ENCODE results near the gene LYZL4.

DNA sequence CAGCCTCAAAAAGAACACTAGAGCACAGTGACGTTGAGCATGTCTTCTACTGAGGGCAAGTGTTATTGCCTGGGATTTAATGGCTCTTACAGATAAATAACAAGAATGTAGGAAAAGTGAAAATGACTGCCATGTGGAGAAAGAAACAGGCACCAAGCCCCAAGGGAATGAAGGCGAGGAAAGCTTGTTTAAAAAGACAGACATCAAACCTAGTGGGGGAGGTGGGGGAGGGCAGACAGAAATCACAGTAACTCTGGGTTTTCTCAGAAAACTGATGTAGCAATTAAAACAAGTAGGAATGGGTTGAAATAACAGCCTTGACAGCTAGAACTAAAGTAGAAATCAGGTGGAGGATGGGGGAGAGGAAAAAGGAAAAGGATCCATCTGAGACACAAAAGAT, 18.4 kb upstream of the LYZL4 start:
- TF ChIP-seq ZNF274 (CRISPR knock-in tag; IDR thresholded peaks at IDR 0.05): no peak
- TF ChIP-seq, protein P1, sequence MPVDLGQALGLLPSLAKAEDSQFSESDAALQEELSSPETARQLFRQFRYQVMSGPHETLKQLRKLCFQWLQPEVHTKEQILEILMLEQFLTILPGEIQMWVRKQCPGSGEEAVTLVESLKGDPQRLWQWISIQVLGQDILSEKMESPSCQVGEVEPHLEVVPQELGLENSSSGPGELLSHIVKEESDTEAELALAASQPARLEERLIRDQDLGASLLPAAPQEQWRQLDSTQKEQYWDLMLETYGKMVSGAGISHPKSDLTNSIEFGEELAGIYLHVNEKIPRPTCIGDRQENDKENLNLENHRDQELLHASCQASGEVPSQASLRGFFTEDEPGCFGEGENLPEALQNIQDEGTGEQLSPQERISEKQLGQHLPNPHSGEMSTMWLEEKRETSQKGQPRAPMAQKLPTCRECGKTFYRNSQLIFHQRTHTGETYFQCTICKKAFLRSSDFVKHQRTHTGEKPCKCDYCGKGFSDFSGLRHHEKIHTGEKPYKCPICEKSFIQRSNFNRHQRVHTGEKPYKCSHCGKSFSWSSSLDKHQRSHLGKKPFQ (CRISPR knock-in tag; IDR thresholded peaks at IDR 0.05; ENCODE audit: insufficient replicate concordance): no peak
- TF ChIP-seq, protein P2, sequence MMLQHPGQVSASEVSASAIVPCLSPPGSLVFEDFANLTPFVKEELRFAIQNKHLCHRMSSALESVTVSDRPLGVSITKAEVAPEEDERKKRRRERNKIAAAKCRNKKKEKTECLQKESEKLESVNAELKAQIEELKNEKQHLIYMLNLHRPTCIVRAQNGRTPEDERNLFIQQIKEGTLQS (CRISPR knock-in tag; IDR thresholded peaks at IDR 0.05): no peak
- TF ChIP-seq SMAD1 (CRISPR knock-in tag; IDR thresholded peaks at IDR 0.05; ENCODE audit: borderline replicate concordance, low read depth): no peak
- TF ChIP-seq TBL1XR1 (IDR thresholded peaks at IDR 0.05; ENCODE audit: borderline replicate concordance, low read length, partially characterized antibody): no peak
- TF ChIP-seq EP300 (IDR thresholded peaks at IDR 0.05; ENCODE audit: low read depth in 2 of 2, low read length in 2 of 2): no peak
- TF ChIP-seq EP300 (CRISPR knock-in tag; IDR thresholded peaks at IDR 0.05; ENCODE audit: borderline replicate concordance): no peak
- no peak for TF ChIP-seq TCF7L2 (IDR thresholded peaks at IDR 0.05; ENCODE audit: low read depth, low read length)
- TF ChIP-seq ZNF33B (CRISPR knock-in tag; IDR thresholded peaks at IDR 0.05): no peak

Data from HepG2 (cell line).